GM12878 (cell line): Measurements from ENCODE around the gene NDUFS6. TPM values are rescaled to one million over a fixed set of nuclear protein-coding genes. Genes with fewer than 3 reads are reported as not detected.

Source experiments
- ATAC-seq: fragments of 200-7000 bp; cut with Tn5 transposase; 3 replicates; pipeline ENCODE4 v1.9.1; 2020; ENCODE audit warnings: mild to moderate bottlenecking, moderate library complexity
- BruUV-seq: library from RNA; stranded (reverse); fragments of 400-500 nt; replicated peaks from 2 replicates; lab custom pipeline; 2021; lab: Mats Ljungman, UMichigan
- CTCF ChIA-PET: fragments of 300-600 bp; sonication (Branson Sonifier 250); formaldehyde crosslinking; extraction: SDS; loops from one replicate; lab custom pipeline; 2021; ENCODE audit warnings: inconsistent platforms; lab: Yijun Ruan, JAX
- POLR2A ChIA-PET: fragments of 350-600 bp; formaldehyde crosslinking; extraction: SDS; loops from one replicate; lab custom pipeline; 2021; ENCODE audit warnings: inconsistent platforms; lab: Charles Lee
- RAD21 ChIA-PET: fragments of 300-600 bp; sonication (Branson Sonifier 250); formaldehyde crosslinking; loops from one replicate; lab custom pipeline; 2023; ENCODE audit warnings: antibody characterized with exemption; ENCODE audit not compliant: unreplicated experiment; lab: Charles Lee
- SMC1A ChIA-PET: fragments of 300-600 bp; sonication (Branson Sonifier 250); formaldehyde crosslinking; loops from one replicate; lab custom pipeline; 2023; ENCODE audit not compliant: unreplicated experiment, uncharacterized antibody; lab: Charles Lee
- DNase-seq: peaks from one replicate; pipeline ENCODE4 v3.0.0-alpha.2; 2011; ENCODE audit warnings: low read depth, low spot score
- FAIRE-seq: peaks from 3 replicates; lab custom pipeline; 2011; peaks lifted over from hg19 to GRCh38; lab: Jason Lieb, UNC
- H2AFZ ChIP-seq: 2 replicates; pipeline ENCODE4 v1.6.0; 2011; ENCODE audit warnings: low read depth, low read length, control low read depth; ENCODE audit not compliant: control insufficient read depth
- H3K27ac ChIP-seq: 2 replicates; pipeline ENCODE4 v1.5.1; 2011; ENCODE audit warnings: control low read depth; ENCODE audit not compliant: control insufficient read depth, insufficient read depth
- H3K27me3 ChIP-seq, 2 experiments: replicated peaks in 1 of 2; 2 replicates each; pipeline versions ENCODE4 v1.6.0 to v1.6.1; 2011; ENCODE audit warnings: low read length in 1 of 2; ENCODE audit not compliant: control insufficient read depth in 2 of 2, insufficient read depth in 2 of 2
- H3K36me3 ChIP-seq, 2 experiments: 2 replicates each; pipeline ENCODE4 v1.5.1; 2011; ENCODE audit warnings: low read length in 1 of 2; ENCODE audit not compliant: control insufficient read depth in 2 of 2, insufficient read depth in 2 of 2
- H3K4me1 ChIP-seq: 2 replicates; pipeline ENCODE4 v1.6.1; 2011; ENCODE audit warnings: mild to moderate bottlenecking, low read length, moderate library complexity, mixed read lengths; ENCODE audit not compliant: control insufficient read depth, insufficient read depth
- H3K4me2 ChIP-seq: 2 replicates; pipeline ENCODE4 v1.6.0; 2011; ENCODE audit warnings: control low read depth; ENCODE audit not compliant: control insufficient read depth, insufficient read depth
- H3K4me3 ChIP-seq: fragments of 200-600 bp; sonication (generic); 2 replicates; pipeline ENCODE4 v1.5.1; 2016
- H3K79me2 ChIP-seq: 2 replicates; pipeline ENCODE4 v1.6.0; 2011; ENCODE audit warnings: low read length; ENCODE audit not compliant: control insufficient read depth, insufficient read depth
- H3K9ac ChIP-seq: 2 replicates; pipeline ENCODE4 v1.8.0; 2011; ENCODE audit warnings: low read length, control low read depth, mixed read lengths; ENCODE audit not compliant: control insufficient read depth, insufficient read depth
- H3K9me3 ChIP-seq: replicated peaks from 3 replicates; pipeline ENCODE4 v1.5.1; 2011; ENCODE audit warnings: mild to moderate bottlenecking, low read length; ENCODE audit not compliant: control insufficient read depth, insufficient read depth
- H4K20me1 ChIP-seq: 2 replicates; pipeline ENCODE4 v1.6.0; 2011; ENCODE audit not compliant: control insufficient read depth, insufficient read depth
- BACH1 ChIP-seq: fragments of 450-650 bp; IDR thresholded peaks from 2 replicates; pipeline ENCODE4 v1.6.1; 2017; ENCODE audit warnings: mild to moderate bottlenecking, borderline replicate concordance
- BCL3 ChIP-seq: IDR thresholded peaks from 2 replicates; pipeline ENCODE4 v1.6.1; 2011; ENCODE audit warnings: borderline replicate concordance, low read depth, mild to moderate bottlenecking, moderate library complexity, low read length; ENCODE audit not compliant: insufficient read depth, poor library complexity, severe bottlenecking
- CBFB ChIP-seq: IDR thresholded peaks from 2 replicates; pipeline ENCODE4 v1.6.1; 2016; ENCODE audit warnings: antibody characterized with exemption, low read depth
- CHD4 ChIP-seq: fragments of 200-600 bp; sonication (generic); IDR thresholded peaks from 2 replicates; pipeline ENCODE4 v1.6.1; 2016; ENCODE audit warnings: mild to moderate bottlenecking
- E4F1 ChIP-seq: fragments of 450-650 bp; IDR thresholded peaks from 2 replicates; pipeline ENCODE4 v1.6.1; 2018; ENCODE audit warnings: borderline replicate concordance, mild to moderate bottlenecking; ENCODE audit not compliant: partially characterized antibody
- ESRRA ChIP-seq: IDR thresholded peaks from 2 replicates; pipeline ENCODE4 v1.6.1; 2012; ENCODE audit warnings: mild to moderate bottlenecking, low read length, improper control_type of control experiment
- FOXK2 ChIP-seq: fragments of 450-650 bp; IDR thresholded peaks from 2 replicates; pipeline ENCODE4 v1.6.1; 2017; ENCODE audit warnings: mild to moderate bottlenecking, moderate library complexity
- HDAC6 ChIP-seq: fragments of 200-600 bp; sonication (generic); IDR thresholded peaks from one replicate; pipeline ENCODE4 v1.8.0; 2017; ENCODE audit warnings: antibody characterized with exemption; ENCODE audit not compliant: unreplicated experiment
- HSF1 ChIP-seq: fragments of 150-350 bp; IDR thresholded peaks from 2 replicates; pipeline ENCODE4 v1.6.1; 2014; ENCODE audit warnings: mild to moderate bottlenecking, low read depth, low read length
- NR2C2 ChIP-seq: IDR thresholded peaks from 2 replicates; pipeline ENCODE4 v1.6.1; 2011; ENCODE audit warnings: borderline replicate concordance, low read depth; ENCODE audit not compliant: control insufficient read depth, insufficient read length
- PML ChIP-seq: IDR thresholded peaks from 2 replicates; pipeline ENCODE4 v1.6.1; 2012; ENCODE audit warnings: low read length, inconsistent platforms
- POLR2A ChIP-seq: IDR thresholded peaks from 2 replicates; pipeline ENCODE4 v1.6.1; 2011; ENCODE audit warnings: low read depth, mild to moderate bottlenecking, low read length
- POU2F2 ChIP-seq: IDR thresholded peaks from 3 replicates; pipeline ENCODE4 v1.6.1; 2011; ENCODE audit warnings: low read depth, mild to moderate bottlenecking, low read length, borderline replicate concordance
- RB1 ChIP-seq: fragments of 450-650 bp; formaldehyde crosslinking; IDR thresholded peaks from 2 replicates; pipeline ENCODE4 v1.6.1; 2017; ENCODE audit warnings: mild to moderate bottlenecking, borderline replicate concordance
- SIN3A ChIP-seq: IDR thresholded peaks from 2 replicates; pipeline ENCODE4 v1.6.1; 2012; ENCODE audit warnings: low read depth, low read length, improper control_type of control experiment
- ZBED1 ChIP-seq: IDR thresholded peaks from 2 replicates; pipeline ENCODE4 v1.6.1; 2016; ENCODE audit warnings: borderline replicate concordance
- ZNF24 ChIP-seq: fragments of 450-650 bp; IDR thresholded peaks from 2 replicates; pipeline ENCODE4 v1.6.1; 2017; ENCODE audit warnings: antibody characterized with exemption, mild to moderate bottlenecking
- ZNF384 ChIP-seq: IDR thresholded peaks from 2 replicates; pipeline ENCODE4 v1.6.1; 2012; ENCODE audit warnings: low read depth, mild to moderate bottlenecking, low read length, improper control_type of control experiment, borderline replicate concordance
- WGBS: methylation state at CpG from one replicate; pipeline ENCODE4 v1.1.6; 2016; ENCODE audit warnings: low lambda C conversion rate; ENCODE audit not compliant: insufficient replicate concordance, insufficient coverage; ENCODE audit errors: missing lambda C conversion rate; 5-methylcytosine and 5-hydroxymethylcytosine counted together
- in situ Hi-C: fragments of 300-500 bp; cut with MboI; formaldehyde crosslinking; loops from 9 replicates; pipeline ENCODE4 v1.14.3; 2018; ENCODE audit warnings: mixed read lengths
- intact Hi-C: fragments of 100-400 bp; cut with micrococcal nuclease; formaldehyde crosslinking; loops from one replicate; pipeline ENCODE4 v1.14.2; 2022; ENCODE audit not compliant: unreplicated experiment
- polyA plus RNA-seq, 11 experiments: library from polyadenylated mRNA; depleted of rRNA in 4 of 11; unstranded in 6 of 11; stranded (reverse) in 5 of 11; fragments of >200 nt; fragmentation: Nextera tagmentation in 4 of 11; fragmentation: Illumina TruSeq in 1 of 11; extraction: Ambion mirVana in 4 of 11; extraction: Trizol in 1 of 11; gene quantifications; 1 replicate in 1 of 11; 2 replicates in 10 of 11; pipeline versions ENCODE4 v1.2.1 to v1.2.3, GENCODE V29; 2011 to 2016; ENCODE audit warnings: inconsistent platforms in 2 of 11, missing spikeins in 2 of 11, low read depth in 1 of 11
- total RNA-seq, 4 experiments: library from RNA; depleted of rRNA in 3 of 4; stranded (reverse); fragments of >200 nt in 3 of 4; fragmentation: Illumina TruSeq in 1 of 4; extraction: Trizol in 1 of 4; gene quantifications; 2 replicates each; pipeline versions ENCODE4 v1.2.1 to v1.2.3, GENCODE V29; 2013 to 2021

The NDUFS6 gene
- total and polyA plus RNA-seq, 10 of the 15 experiments (the other 5 are each of a cell fraction or from before 2014, with no cell fraction given) = 20.7 to 213 (median 58.3) TPM

GRCh38 chr5:1753490-1753889 lies 47.7 kb upstream of the NDUFS6 start (continued):
- no peak for TF ChIP-seq HSF1
- TF ChIP-seq ESRRA = no peak
- TF ChIP-seq FOXK2 = no peak

- no peaks in the 10 kb centered on the region for H3K79me2 ChIP-seq
- in situ Hi-C loops = no loop called here
These were observed 46.5 kb upstream of the NDUFS6 start for GRCh38 chr5:1754531-1755220.

More at GRCh38 chr5:1754531-1755220, 46.5 kb upstream of the NDUFS6 start:
- intact Hi-C loops = no loop called here
- ATAC-seq = no peak
- BruUV-seq = no TSS peak
- Histone ChIP-seq H2AFZ (no peak overlapping the region), H4K20me1 (no peaks in the 10 kb centered on the region), H3K27me3 (no peaks in the 10 kb centered on the region; a peak in 2 of 4 replicates), H3K27ac (no peak overlapping the region)
- POLR2A ChIA-PET = no interaction called here
- TF ChIP-seq NR2C2 = no peak
- no peak for TF ChIP-seq HDAC6
- no peak for TF ChIP-seq ZBED1
- no peak for TF ChIP-seq RB1
- no peak for TF ChIP-seq SIN3A
- no peak for TF ChIP-seq CHD4
- TF ChIP-seq E4F1 = no peak
- TF ChIP-seq ZNF24 = no peak
- no peak for TF ChIP-seq BCL3
- no peak for TF ChIP-seq PML
- TF ChIP-seq CBFB = no peak
- no peak for TF ChIP-seq ZNF384
- no peak for TF ChIP-seq POU2F2
- no peak for TF ChIP-seq BACH1
- TF ChIP-seq POLR2A = no peak
- TF ChIP-seq, all 136 proteins: peak for 0
- no peak overlapping the region for H3K4me3 ChIP-seq
- no peaks in the 10 kb centered on the region for H3K4me1 ChIP-seq
- CTCF ChIA-PET = no interaction called here
- DNase-seq (no peak), FAIRE-seq (no peak)
- H3K9ac ChIP-seq = no peak overlapping the region
- H3K9me3 ChIP-seq = no peaks in the 10 kb centered on the region; the same call in 1 of the 3 replicates
- SMC1A ChIA-PET = no interaction called here
- WGBS = 43% methylated on average over 14 of the region's 14 CpGs
- RAD21 ChIA-PET = no interaction called here
- no peak overlapping the region for H3K4me2 ChIP-seq
- no peaks in the 10 kb centered on the region for H3K36me3 ChIP-seq
